ENCODE results near the gene DUXB. TPM values are rescaled to one million over a fixed set of nuclear protein-coding genes. Genes with fewer than 3 reads are reported as not detected.

The DUXB gene
- total and polyA plus RNA-seq, 12 donors, result not detected

- Histone ChIP-seq H3K27me3 (no peaks in the 10 kb centered on the region), H3K36me3 (replicated peaks in 1 of 2) (peaks cover 0 to 14% of the 10 kb centered on the region in 2 donors), H3K27ac (peak overlapping the region; percentile 65 to 98 (median 96)), H3K4me1 (replicated peaks in 1 of 2) (peaks cover 18 to 41% of the 10 kb centered on the region in 2 donors), H3K4me3 (peak overlapping the region; percentile 78 to 95 (median 92)), H3K9me3 (replicated peaks in 1 of 3) (no peaks in the 10 kb centered on the region)
- TF ChIP-seq CTCF (IDR thresholded peaks at IDR 0.05) (no peak), POLR2A (IDR thresholded peaks at IDR 0.05) (no peak)
- intact Hi-C loops (cut with DNase I), result no loop called here
- DNase-seq, result no peak
- WGBS, 4 donors, result 0 to 1% (median 1%) methylated on average over 14 to 18 of the region's 18 CpGs
Measured at GRCh38 chr16:75647112-75647491, 54.2 kb downstream of the DUXB start.

DNA sequence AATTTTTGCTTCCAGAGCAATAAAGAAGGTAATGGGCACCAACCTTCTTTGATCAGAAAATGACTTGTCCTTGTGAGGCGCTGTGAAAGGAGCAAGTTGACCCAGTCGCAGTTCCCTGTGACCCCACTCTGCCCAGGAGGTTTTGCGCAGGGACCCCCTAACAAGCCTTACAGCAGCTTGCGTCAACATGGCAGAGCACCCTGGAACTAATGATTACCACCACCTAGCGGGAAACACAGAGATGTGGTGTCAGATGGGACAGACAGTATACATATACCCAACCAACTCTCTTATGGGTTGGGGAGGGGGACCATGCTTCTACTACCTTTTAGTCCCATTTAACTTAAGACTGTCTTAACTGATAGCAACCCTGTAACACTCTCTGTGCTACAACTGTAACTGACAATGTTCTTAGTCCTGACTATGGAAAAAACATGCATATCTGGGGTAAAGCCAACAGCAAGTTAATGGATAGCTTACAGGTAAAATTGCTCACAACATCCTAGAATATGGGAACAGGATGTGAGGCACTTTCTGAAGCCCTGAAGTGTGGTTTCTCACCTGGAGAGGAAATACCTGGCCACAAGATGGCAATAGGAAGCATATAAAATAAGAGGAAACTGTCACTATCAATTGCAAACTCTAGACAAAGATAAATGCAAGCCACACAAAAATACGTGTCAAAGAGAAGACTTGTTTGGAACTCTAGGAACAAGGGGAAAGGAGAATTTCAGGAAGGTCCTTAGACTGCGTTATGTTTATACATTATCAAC, 56.8 kb downstream of the DUXB start:
- no peak for DNase-seq
- H3K36me3 ChIP-seq (replicated peaks in 1 of 2), result peaks cover 0 to 34% of the 10 kb centered on the region in 2 donors
- H3K27ac ChIP-seq, result no peak overlapping the region
- intact Hi-C loops (cut with DNase I), result no loop called here
- no peaks in the 10 kb centered on the region for H3K9me3 ChIP-seq (replicated peaks in 1 of 3)
- WGBS, 4 donors, result 88 to 93% (median 91%) methylated on average over 7 of the region's 7 CpGs
- TF ChIP-seq POLR2A (IDR thresholded peaks at IDR 0.05) (no peak), CTCF (IDR thresholded peaks at IDR 0.05) (no peak)
- H3K27me3 ChIP-seq, result no peaks in the 10 kb centered on the region
- H3K4me1 ChIP-seq (replicated peaks in 1 of 2), result peaks cover 0 to 14% of the 10 kb centered on the region in 2 donors
- no peak overlapping the region for H3K4me3 ChIP-seq

Small RNA genes lying within 50 kb of the gene (small RNA-seq; reads per million reads assigned to genes)
- gene RN7SL520P, result 0 reads per million in 2 donors

Other genes starting within 250 kb of the DUXB start
- gene TMEM170A, start 236.8 kb downstream of the DUXB start, total RNA-seq, result 10 to 100 TPM; 19.2 to 40.7 (median 22.8) TPM
- gene TMEM170A, start 236.8 kb downstream of the DUXB start, polyA plus RNA-seq, result 10 to 100 TPM in 2 of 3 donors, 1 to 10 TPM in 1; 5.4 to 19.8 (median 10.1) TPM
- gene CHST6, start 206.0 kb downstream of the DUXB start, total RNA-seq, result 10 to 100 TPM in 7 of 9 donors, 1 to 10 TPM in 2; 6.3 to 65.8 (median 35.7) TPM
- 1 to 10 TPM; 3.1 to 6.7 (median 3.1) TPM for gene CHST6, start 206.0 kb downstream of the DUXB start, polyA plus RNA-seq
- gene CHST5, start 165.4 kb downstream of the DUXB start, total RNA-seq, result under 1 TPM in 7 of 9 donors, not detected in 2; 0.06 to 0.68 (median 0.17) TPM
- gene CHST5, start 165.4 kb downstream of the DUXB start, polyA plus RNA-seq, result under 1 TPM in 2 of 3 donors, not detected in 1; 0.32 to 0.61 TPM
- gene TMEM231, start 145.2 kb downstream of the DUXB start, total RNA-seq, result 10 to 100 TPM in 3 of 9 donors, 1 to 10 TPM in 6; 5.9 to 11.3 (median 9.0) TPM
- gene TMEM231, start 145.2 kb downstream of the DUXB start, polyA plus RNA-seq, result 10 to 100 TPM in 1 of 3 donors, 1 to 10 TPM in 2; 2.8 to 13.4 (median 4.8) TPM
- 100 to 1,000 TPM in 8 of 9 donors, 10 to 100 TPM in 1; 98.2 to 197 (median 171) TPM for gene GABARAPL2, start 135.1 kb downstream of the DUXB start, total RNA-seq
- gene GABARAPL2, start 135.1 kb downstream of the DUXB start, polyA plus RNA-seq, result 100 to 1,000 TPM in 2 of 3 donors, 10 to 100 TPM in 1; 93.9 to 200 (median 123) TPM
- 100 to 1,000 TPM in 1 of 9 donors, 10 to 100 TPM in 8; 36.7 to 191 (median 50.1) TPM for gene ADAT1, start 78.2 kb downstream of the DUXB start, total RNA-seq
- 10 to 100 TPM; 18.0 to 48.0 (median 19.0) TPM for gene ADAT1, start 78.2 kb downstream of the DUXB start, polyA plus RNA-seq
- 100 to 1,000 TPM in 1 of 9 donors, 10 to 100 TPM in 8; 48.4 to 118 (median 81.5) TPM for gene KARS1, start 53.8 kb downstream of the DUXB start, total RNA-seq
- 100 to 1,000 TPM in 1 of 3 donors, 10 to 100 TPM in 2; 59.1 to 156 (median 70.0) TPM for gene KARS1, start 53.8 kb downstream of the DUXB start, polyA plus RNA-seq
- gene TERF2IP, start 53.7 kb downstream of the DUXB start, total RNA-seq, result 100 to 1,000 TPM in 8 of 9 donors, 10 to 100 TPM in 1; 89.3 to 136 (median 108) TPM
- 100 to 1,000 TPM in 1 of 3 donors, 10 to 100 TPM in 2; 86.2 to 178 (median 91.1) TPM for gene TERF2IP, start 53.7 kb downstream of the DUXB start, polyA plus RNA-seq
- not detected for gene CPHXL2, start 24.5 kb downstream of the DUXB start, total RNA-seq
- not detected for gene CPHXL2, start 24.5 kb downstream of the DUXB start, polyA plus RNA-seq
- gene CPHXL, start 25.0 kb upstream of the DUXB start, total RNA-seq, result not detected
- gene CPHXL, start 25.0 kb upstream of the DUXB start, polyA plus RNA-seq, result not detected

Data from adrenal gland (tissue), 12 donors.